T-helper 1 cell treated with Interleukin-12 subunit alpha and Interleukin-12 subunit beta and Interleukin-4 antibody, amounts not matched to agents 30 μg/mL and 1 μg/mL, for 36 hours (primary cell): ENCODE measurements around the gene EEF1AKMT3.

ENCODE experiments used
- H3K27ac Mint-ChIP-seq: one replicate; pipeline ENCODE4 v1.8.0; 2021; ENCODE audit warnings: mild to moderate bottlenecking, mixed read lengths
- H3K27me3 Mint-ChIP-seq: one replicate; pipeline ENCODE4 v1.8.0; 2021; ENCODE audit warnings: low read depth, mixed read lengths
- H3K36me3 Mint-ChIP-seq: one replicate; pipeline ENCODE4 v1.8.0; 2021; ENCODE audit warnings: low read depth, mixed read lengths
- H3K4me1 Mint-ChIP-seq: one replicate; pipeline ENCODE4 v1.8.0; 2021; ENCODE audit warnings: low read depth, mixed read lengths
- H3K4me3 Mint-ChIP-seq: one replicate; pipeline ENCODE4 v1.8.0; 2021; ENCODE audit warnings: mild to moderate bottlenecking, moderate library complexity, mixed read lengths
- H3K9me3 Mint-ChIP-seq: one replicate; pipeline ENCODE4 v1.8.0; 2021; ENCODE audit warnings: mixed read lengths

The EEF1AKMT3 gene

DNA sequence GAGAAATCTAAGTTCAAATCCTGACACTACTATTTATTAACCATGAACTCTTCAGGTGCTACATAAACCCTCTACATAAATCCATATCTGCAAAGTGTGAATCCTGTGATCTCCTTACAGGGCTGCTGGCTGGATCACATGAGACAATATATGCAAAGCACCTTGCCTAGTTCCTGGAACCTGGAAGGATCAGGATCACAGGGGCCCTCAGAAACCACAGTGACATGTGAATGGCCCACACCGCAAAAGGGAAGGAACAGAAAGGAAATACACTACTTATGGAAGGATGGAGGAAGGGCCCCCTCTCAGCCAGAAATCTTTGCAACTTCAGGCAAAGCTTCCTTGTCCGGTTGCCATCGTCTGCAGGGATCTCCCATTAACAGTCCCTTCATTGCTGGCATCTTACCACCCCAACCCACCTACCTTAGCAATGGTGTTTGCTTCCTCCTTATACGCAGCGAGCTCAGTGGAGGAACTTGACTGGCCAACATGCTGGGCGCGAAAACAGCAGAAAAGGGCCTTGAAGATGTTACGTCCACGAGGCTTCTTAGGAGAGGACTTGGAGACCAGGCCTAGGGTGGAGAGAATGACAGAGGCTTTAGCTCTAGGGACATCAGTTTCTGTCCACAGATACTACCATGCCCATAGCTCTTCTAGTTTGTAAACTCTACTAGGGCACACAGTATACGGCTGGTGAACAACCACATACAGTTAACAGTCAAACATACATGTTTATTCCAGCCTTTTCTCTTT lies 56.8 kb downstream of the EEF1AKMT3 start:
- Mint-ChIP-seq H3K4me1 (peaks cover 16% of the 10 kb centered on the region), H3K9me3 (no peaks in the 10 kb centered on the region), H3K36me3 (peaks cover 18% of the 10 kb centered on the region), H3K4me3 (no peak overlapping the region), H3K27ac (no peak overlapping the region), H3K27me3 (no peaks in the 10 kb centered on the region)

DNA sequence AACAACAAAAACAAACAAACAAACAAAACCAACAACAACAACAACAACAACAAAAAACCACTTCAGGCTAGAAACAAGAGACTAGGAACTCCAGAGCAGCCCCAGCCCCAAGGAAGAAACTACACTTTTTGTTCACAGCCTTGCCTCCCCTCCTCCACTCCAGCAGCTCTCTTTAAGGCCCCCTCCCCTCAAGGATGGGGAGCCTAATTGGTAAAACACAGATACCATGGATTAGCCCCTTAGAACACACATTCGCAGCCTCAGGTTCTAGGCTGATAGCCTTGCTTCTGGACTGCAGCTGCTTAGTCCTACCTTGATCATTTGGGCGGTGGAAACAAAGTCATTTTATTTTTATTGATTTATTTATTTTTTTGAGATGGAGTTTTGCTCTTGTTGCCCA lies 58.0 kb downstream of the EEF1AKMT3 start:
- Mint-ChIP-seq H3K27me3 (no peaks in the 10 kb centered on the region), H3K36me3 (peaks cover 11% of the 10 kb centered on the region), H3K27ac (peak overlapping the region; percentile 27), H3K9me3 (no peaks in the 10 kb centered on the region), H3K4me3 (no peak overlapping the region), H3K4me1 (peaks cover 19% of the 10 kb centered on the region)
